GM06990 (cell line): ENCODE results near the gene PBX1.

Source experiments
- DNase-seq: peaks from one replicate; pipeline ENCODE4 v3.0.0-alpha.2; 2011; ENCODE audit not compliant: insufficient read length; ENCODE audit errors: extremely low read depth
- H3K27me3 ChIP-seq: replicated peaks from 2 replicates; pipeline ENCODE4 v1.6.0; 2011; ENCODE audit warnings: low read length; ENCODE audit not compliant: control insufficient read depth, insufficient read depth
- H3K36me3 ChIP-seq: 2 replicates; pipeline ENCODE4 v1.5.1; 2011; ENCODE audit warnings: low read length; ENCODE audit not compliant: control insufficient read depth, insufficient read depth
- H3K4me3 ChIP-seq: replicated peaks from 2 replicates; pipeline ENCODE4 v1.5.1; 2011; ENCODE audit warnings: low read depth, mild to moderate bottlenecking, control low read depth, low read length
- TF ChIP-seq, protein P1 (sequence below): IDR thresholded peaks from 2 replicates; pipeline ENCODE4 v1.5.1; 2011; ENCODE audit warnings: low read length, control low read depth, mild to moderate bottlenecking, inconsistent platforms; ENCODE audit not compliant: insufficient read depth, poor library complexity, severe bottlenecking

The PBX1 gene

GRCh38 chr1:164783778-164784555 lies 225.0 kb downstream of the PBX1 start:
- H3K36me3 ChIP-seq, result no peaks in the 10 kb centered on the region
- 0 out of 2 replicates have a peak, but pooled peaks cover 2% of the 10 kb centered on the region for H3K27me3 ChIP-seq
- TF ChIP-seq, protein P1, sequence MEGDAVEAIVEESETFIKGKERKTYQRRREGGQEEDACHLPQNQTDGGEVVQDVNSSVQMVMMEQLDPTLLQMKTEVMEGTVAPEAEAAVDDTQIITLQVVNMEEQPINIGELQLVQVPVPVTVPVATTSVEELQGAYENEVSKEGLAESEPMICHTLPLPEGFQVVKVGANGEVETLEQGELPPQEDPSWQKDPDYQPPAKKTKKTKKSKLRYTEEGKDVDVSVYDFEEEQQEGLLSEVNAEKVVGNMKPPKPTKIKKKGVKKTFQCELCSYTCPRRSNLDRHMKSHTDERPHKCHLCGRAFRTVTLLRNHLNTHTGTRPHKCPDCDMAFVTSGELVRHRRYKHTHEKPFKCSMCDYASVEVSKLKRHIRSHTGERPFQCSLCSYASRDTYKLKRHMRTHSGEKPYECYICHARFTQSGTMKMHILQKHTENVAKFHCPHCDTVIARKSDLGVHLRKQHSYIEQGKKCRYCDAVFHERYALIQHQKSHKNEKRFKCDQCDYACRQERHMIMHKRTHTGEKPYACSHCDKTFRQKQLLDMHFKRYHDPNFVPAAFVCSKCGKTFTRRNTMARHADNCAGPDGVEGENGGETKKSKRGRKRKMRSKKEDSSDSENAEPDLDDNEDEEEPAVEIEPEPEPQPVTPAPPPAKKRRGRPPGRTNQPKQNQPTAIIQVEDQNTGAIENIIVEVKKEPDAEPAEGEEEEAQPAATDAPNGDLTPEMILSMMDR, result no peak
- DNase-seq, result no peak
- H3K4me3 ChIP-seq, result no peak overlapping the region

GRCh38 chr1:164784960-164785359 lies 226.0 kb downstream of the PBX1 start:
- Histone ChIP-seq H3K27me3 (no peaks in the 10 kb centered on the region), H3K4me3 (no peak overlapping the region), H3K36me3 (no peaks in the 10 kb centered on the region)
- DNase-seq, result no peak
- TF ChIP-seq, protein P1, result no peak

- Histone ChIP-seq H3K27me3 (0 out of 2 replicates have a peak, but pooled peaks cover 2% of the 10 kb centered on the region), H3K4me3 (no peak overlapping the region), H3K36me3 (no peaks in the 10 kb centered on the region)
- TF ChIP-seq, protein P1, result no peak
- no peak for DNase-seq
Observed at GRCh38 chr1:164785841-164786534, 227.0 kb downstream of the PBX1 start.

- Histone ChIP-seq H3K4me3 (no peak overlapping the region), H3K27me3 (peaks cover 2% of the 10 kb centered on the region; the same call in 1 of the 2 replicates), H3K36me3 (no peaks in the 10 kb centered on the region)
- peak; percentile 16 for DNase-seq
- TF ChIP-seq, protein P1, result peak; percentile 95
Observed at GRCh38 chr1:164786980-164787833, 228.2 kb downstream of the PBX1 start.

GRCh38 chr1:164787834-164788231 lies 228.8 kb downstream of the PBX1 start:
- TF ChIP-seq, protein P1, result no peak
- no peak for DNase-seq
- no peak overlapping the region for H3K4me3 ChIP-seq
- H3K36me3 ChIP-seq, result no peaks in the 10 kb centered on the region
- peaks cover 2% of the 10 kb centered on the region; the same call in 1 of the 2 replicates for H3K27me3 ChIP-seq
